HepG2 (cell line): ENCODE results near the gene SFXN5. TPM values are rescaled to one million over a fixed set of nuclear protein-coding genes. Genes with fewer than 3 reads are reported as not detected.

Experiments used
- FOXA3 ChIP-seq: IDR thresholded peaks from 2 replicates; pipeline ENCODE4 v1.6.1; 2016; ENCODE audit warnings: missing genetic modification reagents, missing compliant biosample characterization
- KAT2B ChIP-seq: fragments of 150-350 bp; IDR thresholded peaks from 2 replicates; pipeline ENCODE4 v1.6.1; 2014; ENCODE audit warnings: low read depth, low read length, borderline replicate concordance
- SAP130 ChIP-seq: IDR thresholded peaks from 2 replicates; pipeline ENCODE4 v1.6.1; 2016; ENCODE audit warnings: low read depth
- SRSF4 ChIP-seq: fragments of 200-400 bp; formaldehyde crosslinking; IDR thresholded peaks from one replicate; pipeline ENCODE4 v1.6.1; 2018; ENCODE audit warnings: mild to moderate bottlenecking, low read depth, low read length, moderate library complexity; ENCODE audit not compliant: poor library complexity, severe bottlenecking
- ZBTB42 ChIP-seq: sonication (generic); formaldehyde crosslinking; IDR thresholded peaks from 2 replicates; pipeline ENCODE4 v1.5.0; 2020; ENCODE audit warnings: mild to moderate bottlenecking, missing genetic modification reagents
- ZBTB7B ChIP-seq: sonication (generic); formaldehyde crosslinking; IDR thresholded peaks from 2 replicates; pipeline ENCODE4 v1.4.0; 2020; ENCODE audit warnings: missing genetic modification reagents
- ZFP1 ChIP-seq: IDR thresholded peaks from 2 replicates; pipeline ENCODE4 v1.6.1; 2016
- ZNF781 ChIP-seq: sonication (generic); formaldehyde crosslinking; IDR thresholded peaks from 2 replicates; pipeline ENCODE4 v1.5.1; 2020; ENCODE audit warnings: borderline replicate concordance, mild to moderate bottlenecking, missing genetic modification reagents; ENCODE audit errors: not compliant biosample characterization
- polyA plus RNA-seq, 8 experiments: library from polyadenylated mRNA; depleted of rRNA in 3 of 8; stranded (reverse) in 7 of 8; unstranded in 1 of 8; fragments of >200 nt; fragmentation: Illumina TruSeq in 4 of 8; extraction: Trizol in 4 of 8; gene quantifications; 2 replicates each; pipeline versions ENCODE4 v1.2.1 to v1.2.3, GENCODE V29; 2011 to 2016; ENCODE audit warnings: low read depth in 4 of 8, missing spikeins in 1 of 8, mixed read lengths in 1 of 8; ENCODE audit not compliant: insufficient read depth in 1 of 8
- total RNA-seq, 5 experiments: library from RNA; depleted of rRNA; stranded (reverse); fragments of >200 nt; fragmentation: Illumina TruSeq; extraction: Trizol; gene quantifications; 2 replicates each; pipeline ENCODE4 v1.2.3, GENCODE V29; 2016; ENCODE audit warnings: low read depth in 1 of 5
- TF ChIP-seq, protein P1 (sequence below): IDR thresholded peaks from 2 replicates; pipeline ENCODE4 v1.6.1; 2016; ENCODE audit warnings: mild to moderate bottlenecking
- TF ChIP-seq, protein P2 (sequence below): IDR thresholded peaks from 2 replicates; pipeline ENCODE4 v1.6.1; 2016; ENCODE audit warnings: missing biosample characterization, missing genetic modification reagents, low read depth
- TF ChIP-seq, protein P3 (sequence below): sonication (generic); formaldehyde crosslinking; IDR thresholded peaks from 2 replicates; pipeline ENCODE4 v1.5.0; 2020; ENCODE audit warnings: mild to moderate bottlenecking, missing genetic modification reagents, borderline replicate concordance
- TF ChIP-seq, protein P4 (sequence below): sonication (generic); formaldehyde crosslinking; conservative IDR thresholded peaks from 2 replicates; pipeline ENCODE4 v1.4.0; 2020; ENCODE audit warnings: missing genetic modification reagents
- TF ChIP-seq, protein P5 (sequence below): sonication (generic); formaldehyde crosslinking; IDR thresholded peaks from 2 replicates; pipeline ENCODE4 v1.4.0; 2020; ENCODE audit warnings: missing genetic modification reagents, borderline replicate concordance
- TF ChIP-seq, protein P6 (sequence below): IDR thresholded peaks from 2 replicates; pipeline ENCODE4 v1.6.1; 2016; ENCODE audit warnings: missing genetic modification reagents, missing compliant biosample characterization

The SFXN5 gene
- total and polyA plus RNA-seq, 2 of the 13 experiments (the other 11 are each of a cell fraction or from before 2014, with no cell fraction given) = 34.9 to 37.4 TPM

DNA sequence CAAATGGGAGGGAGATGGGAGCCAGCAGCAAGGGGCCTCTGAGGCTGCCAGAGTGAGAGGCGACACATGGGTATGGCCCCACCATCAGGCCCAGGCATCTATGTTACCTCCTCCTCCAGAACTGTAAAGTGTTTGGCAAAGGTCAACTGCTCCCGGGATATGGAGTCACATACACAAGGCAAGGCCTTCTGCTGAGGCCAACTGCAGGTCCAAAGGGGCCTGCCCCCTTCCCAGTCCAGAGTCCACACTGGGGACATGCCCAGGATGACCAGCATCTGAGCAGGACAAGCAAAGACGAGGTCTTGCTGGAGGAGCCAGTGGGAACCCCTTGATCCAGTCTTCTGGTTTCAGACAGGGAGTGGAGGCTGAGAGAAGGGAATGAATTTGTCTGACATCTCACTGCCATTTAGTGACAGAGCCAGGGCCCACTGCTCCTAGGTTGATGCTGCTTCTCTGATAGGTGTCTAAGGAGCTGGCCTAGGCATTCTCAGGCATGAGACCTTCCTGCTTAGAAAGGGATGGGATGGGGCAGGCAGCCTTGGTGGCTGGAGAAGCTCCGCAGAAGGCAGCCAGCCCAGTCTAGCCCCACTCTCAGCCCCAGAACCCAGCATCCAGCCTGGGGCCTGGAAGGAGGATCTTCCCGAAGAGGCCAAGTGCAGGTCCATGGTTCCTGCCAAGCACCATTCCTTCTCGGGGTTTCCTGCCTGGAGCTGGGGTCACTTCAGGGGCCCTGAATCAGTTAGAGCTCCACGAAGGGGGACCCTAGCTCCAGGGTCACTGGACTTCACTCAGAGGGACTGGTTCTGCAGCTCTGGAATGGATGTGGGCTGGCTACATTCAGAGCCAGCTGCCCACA, 127.7 kb downstream of the SFXN5 start (continued):
- TF ChIP-seq, protein P1, sequence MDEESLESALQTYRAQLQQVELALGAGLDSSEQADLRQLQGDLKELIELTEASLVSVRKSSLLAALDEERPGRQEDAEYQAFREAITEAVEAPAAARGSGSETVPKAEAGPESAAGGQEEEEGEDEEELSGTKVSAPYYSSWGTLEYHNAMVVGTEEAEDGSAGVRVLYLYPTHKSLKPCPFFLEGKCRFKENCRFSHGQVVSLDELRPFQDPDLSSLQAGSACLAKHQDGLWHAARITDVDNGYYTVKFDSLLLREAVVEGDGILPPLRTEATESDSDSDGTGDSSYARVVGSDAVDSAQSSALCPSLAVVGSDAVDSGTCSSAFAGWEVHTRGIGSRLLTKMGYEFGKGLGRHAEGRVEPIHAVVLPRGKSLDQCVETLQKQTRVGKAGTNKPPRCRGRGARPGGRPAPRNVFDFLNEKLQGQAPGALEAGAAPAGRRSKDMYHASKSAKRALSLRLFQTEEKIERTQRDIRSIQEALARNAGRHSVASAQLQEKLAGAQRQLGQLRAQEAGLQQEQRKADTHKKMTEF (CRISPR knock-in tag) = no peak
- no peak for TF ChIP-seq KAT2B
- TF ChIP-seq, protein P2, sequence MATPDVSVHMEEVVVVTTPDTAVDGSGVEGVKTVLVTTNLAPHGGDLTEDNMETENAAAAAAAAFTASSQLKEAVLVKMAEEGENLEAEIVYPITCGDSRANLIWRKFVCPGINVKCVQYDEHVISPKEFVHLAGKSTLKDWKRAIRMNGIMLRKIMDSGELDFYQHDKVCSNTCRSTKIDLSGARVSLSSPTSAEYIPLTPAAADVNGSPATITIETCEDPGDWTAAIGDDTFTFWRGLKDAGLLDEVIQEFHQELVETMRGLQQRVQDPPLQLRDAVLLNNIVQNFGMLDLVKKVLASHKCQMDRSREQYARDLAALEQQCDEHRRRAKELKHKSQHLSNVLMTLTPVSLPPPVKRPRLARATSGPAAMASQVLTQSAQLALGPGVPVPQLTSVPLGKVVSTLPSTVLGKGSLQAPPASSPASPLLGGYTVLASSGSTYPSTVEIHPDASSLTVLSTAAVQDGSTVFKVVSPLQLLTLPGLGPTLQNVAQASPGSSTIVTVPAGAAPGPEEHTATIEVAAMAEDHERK (CRISPR knock-in tag) = no peak
- TF ChIP-seq ZBTB7B (CRISPR knock-in tag) = no peak; the same call in 1 of the 2 replicates
- TF ChIP-seq, protein P3, sequence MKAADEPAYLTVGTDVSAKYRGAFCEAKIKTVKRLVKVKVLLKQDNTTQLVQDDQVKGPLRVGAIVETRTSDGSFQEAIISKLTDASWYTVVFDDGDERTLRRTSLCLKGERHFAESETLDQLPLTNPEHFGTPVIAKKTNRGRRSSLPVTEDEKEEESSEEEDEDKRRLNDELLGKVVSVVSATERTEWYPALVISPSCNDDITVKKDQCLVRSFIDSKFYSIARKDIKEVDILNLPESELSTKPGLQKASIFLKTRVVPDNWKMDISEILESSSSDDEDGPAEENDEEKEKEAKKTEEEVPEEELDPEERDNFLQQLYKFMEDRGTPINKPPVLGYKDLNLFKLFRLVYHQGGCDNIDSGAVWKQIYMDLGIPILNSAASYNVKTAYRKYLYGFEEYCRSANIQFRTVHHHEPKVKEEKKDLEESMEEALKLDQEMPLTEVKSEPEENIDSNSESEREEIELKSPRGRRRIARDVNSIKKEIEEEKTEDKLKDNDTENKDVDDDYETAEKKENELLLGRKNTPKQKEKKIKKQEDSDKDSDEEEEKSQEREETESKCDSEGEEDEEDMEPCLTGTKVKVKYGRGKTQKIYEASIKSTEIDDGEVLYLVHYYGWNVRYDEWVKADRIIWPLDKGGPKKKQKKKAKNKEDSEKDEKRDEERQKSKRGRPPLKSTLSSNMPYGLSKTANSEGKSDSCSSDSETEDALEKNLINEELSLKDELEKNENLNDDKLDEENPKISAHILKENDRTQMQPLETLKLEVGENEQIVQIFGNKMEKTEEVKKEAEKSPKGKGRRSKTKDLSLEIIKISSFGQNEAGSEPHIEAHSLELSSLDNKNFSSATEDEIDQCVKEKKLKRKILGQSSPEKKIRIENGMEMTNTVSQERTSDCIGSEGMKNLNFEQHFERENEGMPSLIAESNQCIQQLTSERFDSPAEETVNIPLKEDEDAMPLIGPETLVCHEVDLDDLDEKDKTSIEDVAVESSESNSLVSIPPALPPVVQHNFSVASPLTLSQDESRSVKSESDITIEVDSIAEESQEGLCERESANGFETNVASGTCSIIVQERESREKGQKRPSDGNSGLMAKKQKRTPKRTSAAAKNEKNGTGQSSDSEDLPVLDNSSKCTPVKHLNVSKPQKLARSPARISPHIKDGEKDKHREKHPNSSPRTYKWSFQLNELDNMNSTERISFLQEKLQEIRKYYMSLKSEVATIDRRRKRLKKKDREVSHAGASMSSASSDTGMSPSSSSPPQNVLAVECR = no peak
- no peak for TF ChIP-seq ZFP1
- 0 out of 2 replicates have a peak, but pooled peaks have one; percentile 24 for TF ChIP-seq FOXA3 (CRISPR knock-in tag)
- TF ChIP-seq, protein P4, sequence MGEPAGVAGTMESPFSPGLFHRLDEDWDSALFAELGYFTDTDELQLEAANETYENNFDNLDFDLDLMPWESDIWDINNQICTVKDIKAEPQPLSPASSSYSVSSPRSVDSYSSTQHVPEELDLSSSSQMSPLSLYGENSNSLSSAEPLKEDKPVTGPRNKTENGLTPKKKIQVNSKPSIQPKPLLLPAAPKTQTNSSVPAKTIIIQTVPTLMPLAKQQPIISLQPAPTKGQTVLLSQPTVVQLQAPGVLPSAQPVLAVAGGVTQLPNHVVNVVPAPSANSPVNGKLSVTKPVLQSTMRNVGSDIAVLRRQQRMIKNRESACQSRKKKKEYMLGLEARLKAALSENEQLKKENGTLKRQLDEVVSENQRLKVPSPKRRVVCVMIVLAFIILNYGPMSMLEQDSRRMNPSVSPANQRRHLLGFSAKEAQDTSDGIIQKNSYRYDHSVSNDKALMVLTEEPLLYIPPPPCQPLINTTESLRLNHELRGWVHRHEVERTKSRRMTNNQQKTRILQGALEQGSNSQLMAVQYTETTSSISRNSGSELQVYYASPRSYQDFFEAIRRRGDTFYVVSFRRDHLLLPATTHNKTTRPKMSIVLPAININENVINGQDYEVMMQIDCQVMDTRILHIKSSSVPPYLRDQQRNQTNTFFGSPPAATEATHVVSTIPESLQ (CRISPR knock-in tag) = no peak
- no peak for TF ChIP-seq ZBTB42 (CRISPR knock-in tag)
- TF ChIP-seq, protein P5, sequence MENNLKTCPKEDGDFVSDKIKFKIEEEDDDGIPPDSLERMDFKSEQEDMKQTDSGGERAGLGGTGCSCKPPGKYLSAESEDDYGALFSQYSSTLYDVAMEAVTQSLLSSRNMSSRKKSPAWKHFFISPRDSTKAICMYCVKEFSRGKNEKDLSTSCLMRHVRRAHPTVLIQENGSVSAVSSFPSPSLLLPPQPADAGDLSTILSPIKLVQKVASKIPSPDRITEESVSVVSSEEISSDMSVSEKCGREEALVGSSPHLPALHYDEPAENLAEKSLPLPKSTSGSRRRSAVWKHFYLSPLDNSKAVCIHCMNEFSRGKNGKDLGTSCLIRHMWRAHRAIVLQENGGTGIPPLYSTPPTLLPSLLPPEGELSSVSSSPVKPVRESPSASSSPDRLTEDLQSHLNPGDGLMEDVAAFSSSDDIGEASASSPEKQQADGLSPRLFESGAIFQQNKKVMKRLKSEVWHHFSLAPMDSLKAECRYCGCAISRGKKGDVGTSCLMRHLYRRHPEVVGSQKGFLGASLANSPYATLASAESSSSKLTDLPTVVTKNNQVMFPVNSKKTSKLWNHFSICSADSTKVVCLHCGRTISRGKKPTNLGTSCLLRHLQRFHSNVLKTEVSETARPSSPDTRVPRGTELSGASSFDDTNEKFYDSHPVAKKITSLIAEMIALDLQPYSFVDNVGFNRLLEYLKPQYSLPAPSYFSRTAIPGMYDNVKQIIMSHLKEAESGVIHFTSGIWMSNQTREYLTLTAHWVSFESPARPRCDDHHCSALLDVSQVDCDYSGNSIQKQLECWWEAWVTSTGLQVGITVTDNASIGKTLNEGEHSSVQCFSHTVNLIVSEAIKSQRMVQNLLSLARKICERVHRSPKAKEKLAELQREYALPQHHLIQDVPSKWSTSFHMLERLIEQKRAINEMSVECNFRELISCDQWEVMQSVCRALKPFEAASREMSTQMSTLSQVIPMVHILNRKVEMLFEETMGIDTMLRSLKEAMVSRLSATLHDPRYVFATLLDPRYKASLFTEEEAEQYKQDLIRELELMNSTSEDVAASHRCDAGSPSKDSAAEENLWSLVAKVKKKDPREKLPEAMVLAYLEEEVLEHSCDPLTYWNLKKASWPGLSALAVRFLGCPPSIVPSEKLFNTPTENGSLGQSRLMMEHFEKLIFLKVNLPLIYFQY (CRISPR knock-in tag) = no peak
- TF ChIP-seq, protein P6, sequence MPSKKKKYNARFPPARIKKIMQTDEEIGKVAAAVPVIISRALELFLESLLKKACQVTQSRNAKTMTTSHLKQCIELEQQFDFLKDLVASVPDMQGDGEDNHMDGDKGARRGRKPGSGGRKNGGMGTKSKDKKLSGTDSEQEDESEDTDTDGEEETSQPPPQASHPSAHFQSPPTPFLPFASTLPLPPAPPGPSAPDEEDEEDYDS (CRISPR knock-in tag) = no peak
- no peak for TF ChIP-seq ZNF781
- 0 out of 2 replicates have a peak, but pooled peaks have one; percentile 28 for TF ChIP-seq SAP130 (CRISPR knock-in tag)
- TF ChIP-seq SRSF4 = no peak
